Mucosa of rectum (tissue), 2 donors: ENCODE data around the gene SERAC1.

Experiments used
- H3K27ac ChIP-seq, 2 donors: one replicate each; pipeline ENCODE4 v1.7.0; 2013; ENCODE audit warnings: inconsistent platforms in 2 of 2, low read depth in 2 of 2, low read length in 2 of 2
- H3K27me3 ChIP-seq, 2 donors: one replicate each; pipeline ENCODE4 v1.7.0; 2013; ENCODE audit warnings: low read length in 2 of 2; ENCODE audit not compliant: control insufficient read depth in 2 of 2, insufficient read depth in 2 of 2
- H3K36me3 ChIP-seq, 2 donors: one replicate each; pipeline ENCODE4 v1.7.0; 2013; ENCODE audit warnings: low read length in 2 of 2; ENCODE audit not compliant: control insufficient read depth in 2 of 2, insufficient read depth in 2 of 2
- H3K4me1 ChIP-seq, 2 donors: one replicate each; pipeline ENCODE4 v1.7.0; 2013; ENCODE audit warnings: low read length in 2 of 2, mild to moderate bottlenecking in 1 of 2; ENCODE audit not compliant: control insufficient read depth in 2 of 2, insufficient read depth in 2 of 2
- H3K4me3 ChIP-seq, 2 donors: one replicate each; pipeline ENCODE4 v1.7.0; 2013; ENCODE audit warnings: low read length in 2 of 2
- H3K9ac ChIP-seq, 2 donors: one replicate each; pipeline ENCODE4 v1.7.0; 2013; ENCODE audit warnings: low read length in 2 of 2, low read depth in 1 of 2, mild to moderate bottlenecking in 1 of 2
- H3K9me3 ChIP-seq, 2 donors: one replicate each; pipeline ENCODE4 v1.7.0; 2013; ENCODE audit warnings: low read length in 2 of 2; ENCODE audit not compliant: control insufficient read depth in 2 of 2
- donor health status: healthy.
- donor health status: Normal muscosa, but diverticular disease.

Gene SERAC1

GRCh38 chr6:158070513-158070912 lies 97.5 kb downstream of the SERAC1 start:
- H3K4me3 ChIP-seq: no peak overlapping the region
- H3K9ac ChIP-seq: no peak overlapping the region
- H3K4me1 ChIP-seq: peaks cover 6 to 18% of the 10 kb centered on the region in 2 donors
- peak overlapping the region in 1 of 2 donors; percentile 23 for H3K27ac ChIP-seq
- H3K36me3 ChIP-seq: peaks cover 38 to 43% of the 10 kb centered on the region in 2 donors
- H3K9me3 ChIP-seq: no peaks in the 10 kb centered on the region
- H3K27me3 ChIP-seq: no peaks in the 10 kb centered on the region

DNA sequence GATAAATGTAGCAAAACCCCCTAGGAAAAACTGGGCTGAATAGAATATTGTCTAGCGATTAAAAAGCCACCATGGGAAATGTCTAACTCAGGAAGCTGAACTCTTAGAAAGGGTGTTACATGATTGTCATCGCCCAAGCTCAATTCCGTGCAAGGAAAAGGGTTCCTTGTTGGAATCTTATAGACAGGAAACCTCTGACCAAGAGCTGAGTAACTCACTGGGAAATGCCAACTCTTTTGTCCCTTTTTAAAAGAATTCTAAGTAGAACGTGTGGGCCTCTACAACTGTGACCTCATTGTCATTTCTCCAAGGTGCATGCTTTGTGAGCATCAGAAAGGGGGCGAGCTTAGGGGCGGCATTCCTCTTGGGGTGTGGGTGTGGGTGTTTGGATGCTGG lies 98.3 kb downstream of the SERAC1 start:
- no peaks in the 10 kb centered on the region for H3K9me3 ChIP-seq
- peaks cover 6 to 18% of the 10 kb centered on the region in 2 donors for H3K4me1 ChIP-seq
- H3K27me3 ChIP-seq: no peaks in the 10 kb centered on the region
- no peak overlapping the region for H3K4me3 ChIP-seq
- H3K27ac ChIP-seq: peak overlapping the region in 1 of 2 donors; percentile 65
- no peak overlapping the region for H3K9ac ChIP-seq
- H3K36me3 ChIP-seq: peaks cover 40 to 47% of the 10 kb centered on the region in 2 donors

- H3K27me3 ChIP-seq: no peaks in the 10 kb centered on the region
- H3K9me3 ChIP-seq: no peaks in the 10 kb centered on the region
- H3K36me3 ChIP-seq: peaks cover 44 to 53% of the 10 kb centered on the region in 2 donors
- H3K9ac ChIP-seq: peak overlapping the region in 1 of 2 donors; percentile 50
- H3K4me3 ChIP-seq: no peak overlapping the region
- H3K27ac ChIP-seq: peak overlapping the region; percentile 65 to 76
- H3K4me1 ChIP-seq: peaks cover 6 to 18% of the 10 kb centered on the region in 2 donors
These were observed 98.9 kb downstream of the SERAC1 start for GRCh38 chr6:158068893-158069799.

DNA sequence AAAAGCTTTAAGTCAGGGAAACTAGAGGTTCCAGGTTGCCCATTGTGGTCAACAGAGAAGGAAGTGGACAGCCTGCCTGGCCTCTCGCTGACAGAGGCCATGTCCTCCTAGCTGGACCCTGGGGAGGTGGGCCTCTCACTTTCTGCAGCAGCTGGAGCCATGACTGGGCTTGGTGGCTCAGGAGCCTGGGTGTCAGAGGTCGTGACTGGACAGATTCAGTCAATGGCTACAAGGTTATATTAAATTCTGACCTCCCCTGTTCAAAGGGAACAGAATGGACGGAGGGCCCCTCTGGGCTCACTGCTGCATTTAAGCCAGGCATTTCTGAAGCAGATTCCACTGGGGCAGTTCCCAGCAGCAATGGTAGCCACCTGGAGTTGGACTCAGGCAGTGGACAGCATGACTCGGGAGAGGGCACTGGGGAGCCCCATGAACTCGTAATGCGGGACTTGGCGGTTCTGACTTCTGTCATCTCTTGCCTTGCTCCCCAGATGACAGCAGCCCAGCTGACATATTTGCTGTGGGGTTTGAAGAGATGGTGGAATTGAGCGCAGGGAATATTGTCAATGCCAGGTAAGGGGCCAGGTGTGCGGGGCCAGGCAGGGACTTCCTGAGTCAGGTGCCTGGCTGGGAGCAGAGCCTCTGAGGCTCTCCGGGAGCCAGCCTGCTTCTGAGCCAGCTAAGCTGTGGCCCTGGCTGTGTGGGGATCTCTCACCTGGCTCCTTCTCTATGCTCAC lies 99.7 kb downstream of the SERAC1 start:
- H3K27me3 ChIP-seq: no peaks in the 10 kb centered on the region
- peak overlapping the region in 1 of 2 donors; percentile 50 for H3K9ac ChIP-seq
- no peak overlapping the region for H3K4me3 ChIP-seq
- peak overlapping the region; percentile 65 to 76 for H3K27ac ChIP-seq
- H3K9me3 ChIP-seq: no peaks in the 10 kb centered on the region
- H3K4me1 ChIP-seq: peaks cover 6 to 18% of the 10 kb centered on the region in 2 donors
- H3K36me3 ChIP-seq: peaks cover 49 to 53% of the 10 kb centered on the region in 2 donors

DNA sequence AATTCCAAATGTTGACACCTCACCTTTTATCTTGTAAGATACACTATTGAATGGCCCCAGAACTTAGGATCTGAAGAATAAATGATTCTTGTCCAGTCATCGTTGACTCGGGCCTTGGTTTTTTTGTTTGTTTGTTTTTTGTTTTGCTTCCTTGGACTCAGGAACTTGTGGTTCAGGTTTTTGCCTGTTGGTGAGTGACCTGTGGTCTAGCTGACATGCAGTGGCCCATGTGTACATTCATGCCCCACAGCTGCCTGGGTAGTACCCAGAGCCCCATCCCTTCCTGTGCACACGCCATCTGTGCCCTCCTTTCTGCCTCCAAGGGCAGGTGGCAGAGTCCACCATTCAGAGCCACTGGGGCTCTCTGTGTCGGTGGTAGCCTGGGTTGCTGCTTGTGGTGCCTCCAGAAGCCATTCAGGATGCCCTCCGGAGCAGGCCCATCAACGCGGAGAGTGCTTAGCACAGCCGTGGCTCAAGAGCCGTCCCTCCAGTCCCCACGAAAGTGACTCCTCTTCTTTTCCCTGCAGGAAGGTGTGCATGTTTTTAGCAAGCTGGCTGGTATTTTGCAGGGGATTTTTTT lies 100.5 kb downstream of the SERAC1 start:
- Histone ChIP-seq H3K27ac (no peak overlapping the region), H3K36me3 (peaks cover 49 to 59% of the 10 kb centered on the region in 2 donors), H3K9ac (no peak overlapping the region), H3K9me3 (no peaks in the 10 kb centered on the region), H3K27me3 (no peaks in the 10 kb centered on the region), H3K4me3 (no peak overlapping the region), H3K4me1 (peaks cover 6 to 18% of the 10 kb centered on the region in 2 donors)

DNA sequence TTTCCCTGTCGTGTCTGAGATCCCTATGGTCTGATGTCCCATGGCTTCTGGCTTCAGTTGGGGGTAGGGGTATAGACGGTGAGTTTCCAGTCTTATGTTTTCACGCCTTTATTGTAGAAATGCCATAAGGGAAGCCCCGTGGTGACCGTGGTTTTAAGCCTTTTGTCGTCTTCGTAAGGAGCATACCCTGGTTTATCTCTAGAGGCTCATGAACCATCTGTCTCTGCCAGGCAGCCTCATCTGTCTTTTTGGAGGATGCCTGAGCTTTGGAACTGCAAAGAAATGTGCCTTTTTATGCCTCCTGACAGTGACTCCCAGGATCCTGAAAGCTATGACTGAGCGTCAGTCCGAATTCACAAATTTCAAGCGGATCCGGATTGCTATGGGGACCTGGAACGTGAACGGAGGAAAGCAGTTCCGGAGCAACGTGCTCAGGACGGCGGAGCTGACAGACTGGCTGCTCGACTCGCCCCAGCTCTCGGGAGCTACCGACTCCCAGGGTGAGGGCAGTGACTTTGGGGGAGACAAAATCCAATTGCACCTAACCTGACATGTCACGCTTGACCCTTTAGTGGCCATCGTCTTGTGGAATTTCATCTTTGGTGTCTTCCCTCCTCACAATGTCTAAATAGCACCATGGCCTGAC lies 101.8 kb downstream of the SERAC1 start:
- Histone ChIP-seq H3K36me3 (peaks cover 44 to 67% of the 10 kb centered on the region in 2 donors), H3K27ac (no peak overlapping the region), H3K9ac (no peak overlapping the region), H3K27me3 (no peaks in the 10 kb centered on the region), H3K9me3 (no peaks in the 10 kb centered on the region), H3K4me3 (no peak overlapping the region), H3K4me1 (peaks cover 6 to 12% of the 10 kb centered on the region in 2 donors)

- no peak overlapping the region for H3K4me3 ChIP-seq
- no peak overlapping the region for H3K27ac ChIP-seq
- H3K36me3 ChIP-seq: peaks cover 31 to 57% of the 10 kb centered on the region in 2 donors
- H3K4me1 ChIP-seq: peaks cover 17 to 24% of the 10 kb centered on the region in 2 donors
- H3K9ac ChIP-seq: no peak overlapping the region
- H3K9me3 ChIP-seq: no peaks in the 10 kb centered on the region
- H3K27me3 ChIP-seq: no peaks in the 10 kb centered on the region
These were observed 103.3 kb downstream of the SERAC1 start for GRCh38 chr6:158064725-158065251.

- H3K4me1 ChIP-seq: peaks cover 17 to 19% of the 10 kb centered on the region in 2 donors
- no peaks in the 10 kb centered on the region for H3K9me3 ChIP-seq
- H3K36me3 ChIP-seq: peaks cover 26 to 51% of the 10 kb centered on the region in 2 donors
- no peak overlapping the region for H3K4me3 ChIP-seq
- no peak overlapping the region for H3K27ac ChIP-seq
- no peaks in the 10 kb centered on the region for H3K27me3 ChIP-seq
- H3K9ac ChIP-seq: no peak overlapping the region
These were observed 104.3 kb downstream of the SERAC1 start for GRCh38 chr6:158063736-158064135.

- peaks cover 27 to 51% of the 10 kb centered on the region in 2 donors for H3K36me3 ChIP-seq
- no peak overlapping the region for H3K27ac ChIP-seq
- peaks cover 11 to 19% of the 10 kb centered on the region in 2 donors for H3K4me1 ChIP-seq
- no peak overlapping the region for H3K9ac ChIP-seq
- H3K4me3 ChIP-seq: no peak overlapping the region
- H3K9me3 ChIP-seq: no peaks in the 10 kb centered on the region
- H3K27me3 ChIP-seq: no peaks in the 10 kb centered on the region
These were observed 106.2 kb downstream of the SERAC1 start for GRCh38 chr6:158061709-158062461.
